Kidney epithelial cell (primary cell): ENCODE measurements around the gene TMEM60. TPM values are rescaled to one million over a fixed set of nuclear protein-coding genes. Genes with fewer than 3 reads are reported as not detected.

Experiments
- DNase-seq: peaks from one replicate; pipeline ENCODE4 v3.0.0-alpha.2; 2010; ENCODE audit warnings: low read depth
- H3K27me3 ChIP-seq: 2 replicates; pipeline ENCODE4 v1.6.0; 2011; ENCODE audit warnings: low read length; ENCODE audit not compliant: control insufficient read depth, insufficient read depth
- H3K36me3 ChIP-seq: 2 replicates; pipeline ENCODE4 v1.5.1; 2011; ENCODE audit warnings: low read length; ENCODE audit not compliant: control insufficient read depth, insufficient read depth
- H3K4me3 ChIP-seq: 2 replicates; pipeline ENCODE4 v1.5.1; 2011; ENCODE audit warnings: low read depth, mild to moderate bottlenecking, control low read depth, low read length
- total RNA-seq: library from RNA; depleted of rRNA; stranded (reverse); fragments of >200 nt; gene quantifications from 2 replicates; pipeline ENCODE4 v1.2.3, GENCODE V29; 2015
- TF ChIP-seq, protein P1 (sequence below): IDR thresholded peaks from 2 replicates; pipeline ENCODE4 v1.5.1; 2011; ENCODE audit warnings: mild to moderate bottlenecking, moderate library complexity, low read length, control low read depth, inconsistent platforms; ENCODE audit not compliant: insufficient read depth, poor library complexity, severe bottlenecking

TMEM60 gene
- total RNA-seq, 1 donor from 2014 or later: 11.9 TPM

DNA sequence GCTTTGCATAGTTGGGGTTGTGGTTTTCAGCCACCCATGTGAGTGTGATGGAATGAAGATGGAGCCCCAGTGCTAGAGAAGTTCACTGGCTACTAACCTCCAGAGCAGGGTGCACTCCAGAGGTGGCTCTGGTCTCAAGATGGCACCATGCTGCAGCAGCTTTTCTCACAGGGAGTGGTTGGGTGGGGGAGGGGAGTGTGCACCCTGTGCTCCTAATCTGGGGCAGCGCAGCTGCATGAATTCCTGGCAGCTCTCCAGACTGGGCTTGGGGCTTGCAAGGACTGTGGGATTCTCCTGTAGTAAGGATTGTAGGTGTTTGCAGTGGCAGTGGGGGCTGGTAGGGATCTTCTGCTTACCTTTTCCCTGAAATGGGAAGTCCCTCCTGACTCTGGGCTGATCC is 24.0 kb upstream of the TMEM60 start:
- TF ChIP-seq, protein P1, sequence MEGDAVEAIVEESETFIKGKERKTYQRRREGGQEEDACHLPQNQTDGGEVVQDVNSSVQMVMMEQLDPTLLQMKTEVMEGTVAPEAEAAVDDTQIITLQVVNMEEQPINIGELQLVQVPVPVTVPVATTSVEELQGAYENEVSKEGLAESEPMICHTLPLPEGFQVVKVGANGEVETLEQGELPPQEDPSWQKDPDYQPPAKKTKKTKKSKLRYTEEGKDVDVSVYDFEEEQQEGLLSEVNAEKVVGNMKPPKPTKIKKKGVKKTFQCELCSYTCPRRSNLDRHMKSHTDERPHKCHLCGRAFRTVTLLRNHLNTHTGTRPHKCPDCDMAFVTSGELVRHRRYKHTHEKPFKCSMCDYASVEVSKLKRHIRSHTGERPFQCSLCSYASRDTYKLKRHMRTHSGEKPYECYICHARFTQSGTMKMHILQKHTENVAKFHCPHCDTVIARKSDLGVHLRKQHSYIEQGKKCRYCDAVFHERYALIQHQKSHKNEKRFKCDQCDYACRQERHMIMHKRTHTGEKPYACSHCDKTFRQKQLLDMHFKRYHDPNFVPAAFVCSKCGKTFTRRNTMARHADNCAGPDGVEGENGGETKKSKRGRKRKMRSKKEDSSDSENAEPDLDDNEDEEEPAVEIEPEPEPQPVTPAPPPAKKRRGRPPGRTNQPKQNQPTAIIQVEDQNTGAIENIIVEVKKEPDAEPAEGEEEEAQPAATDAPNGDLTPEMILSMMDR: no peak
- Histone ChIP-seq H3K4me3 (no peak overlapping the region), H3K27me3 (no peaks in the 10 kb centered on the region), H3K36me3 (no peaks in the 10 kb centered on the region)
- DNase-seq: no peak

DNA sequence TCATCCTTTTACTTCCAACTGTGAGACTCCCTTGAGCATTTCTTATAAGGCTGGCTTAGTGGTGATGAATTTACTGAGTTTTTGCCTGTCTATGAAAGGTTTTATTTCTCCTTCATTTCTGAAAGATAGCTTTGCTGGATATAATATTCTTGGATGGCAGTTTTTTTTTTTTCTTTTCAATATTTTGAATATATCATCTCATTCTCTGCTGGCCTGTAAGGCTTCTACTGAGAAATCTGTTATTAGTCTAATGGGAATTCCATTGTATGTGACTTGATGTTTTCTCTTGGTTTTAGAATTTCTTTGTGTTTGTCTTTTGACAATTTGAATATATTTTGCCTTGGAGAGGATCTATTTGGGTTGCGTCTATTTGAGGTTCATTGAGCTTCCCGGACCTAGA is 22.7 kb upstream of the TMEM60 start:
- H3K27me3 ChIP-seq: no peaks in the 10 kb centered on the region
- TF ChIP-seq, protein P1: no peak

DNA sequence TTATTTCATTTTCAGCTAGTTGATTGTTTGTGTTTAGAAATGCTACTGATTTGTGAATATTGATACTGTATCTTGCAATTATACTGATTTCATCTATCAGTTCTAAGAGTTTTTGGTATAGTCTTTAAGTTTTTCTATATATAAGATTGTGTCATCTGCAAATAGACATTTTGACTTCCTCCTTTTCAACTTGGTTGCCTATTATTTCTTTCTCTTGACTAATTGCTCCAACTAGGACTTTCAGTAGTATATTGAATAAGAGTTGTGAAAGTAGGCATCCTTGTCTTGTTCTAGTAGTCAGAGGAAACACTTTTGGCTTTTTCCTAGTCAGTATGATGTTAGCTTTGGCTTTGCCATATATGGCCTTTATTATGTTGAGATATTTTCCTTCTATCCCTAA is 20.8 kb upstream of the TMEM60 start:
- H3K27me3 ChIP-seq: no peaks in the 10 kb centered on the region
- H3K4me3 ChIP-seq: no peak overlapping the region
- TF ChIP-seq, protein P1: no peak
- no peak for DNase-seq
- H3K36me3 ChIP-seq: no peaks in the 10 kb centered on the region

More for the DNA sequence above, 22.7 kb upstream of the TMEM60 start:
- no peak overlapping the region for H3K4me3 ChIP-seq
- no peaks in the 10 kb centered on the region for H3K36me3 ChIP-seq
- no peak for DNase-seq

DNA sequence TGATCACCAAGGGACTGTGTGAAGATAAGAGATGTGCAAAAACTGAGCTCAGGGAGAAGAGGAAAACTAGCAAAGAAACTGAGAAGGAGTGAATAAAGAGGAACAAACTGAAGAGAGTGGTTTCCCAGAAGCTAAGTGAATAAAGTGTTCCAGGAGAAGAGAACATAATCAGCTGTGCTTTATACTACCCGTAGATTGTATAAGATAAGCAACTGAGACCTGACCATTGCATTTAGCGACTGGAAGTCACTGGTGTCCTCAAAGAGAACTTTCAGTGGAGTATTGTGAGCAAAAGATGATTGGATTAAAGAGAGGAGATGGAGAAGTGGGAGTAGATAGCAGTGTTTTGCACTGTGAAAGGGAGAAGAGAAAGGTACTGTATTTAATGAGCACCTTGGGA is 14.9 kb upstream of the TMEM60 start:
- H3K27me3 ChIP-seq: no peaks in the 10 kb centered on the region
- TF ChIP-seq, protein P1: no peak
- H3K4me3 ChIP-seq: no peak overlapping the region
- no peak for DNase-seq
- H3K36me3 ChIP-seq: no peaks in the 10 kb centered on the region

DNA sequence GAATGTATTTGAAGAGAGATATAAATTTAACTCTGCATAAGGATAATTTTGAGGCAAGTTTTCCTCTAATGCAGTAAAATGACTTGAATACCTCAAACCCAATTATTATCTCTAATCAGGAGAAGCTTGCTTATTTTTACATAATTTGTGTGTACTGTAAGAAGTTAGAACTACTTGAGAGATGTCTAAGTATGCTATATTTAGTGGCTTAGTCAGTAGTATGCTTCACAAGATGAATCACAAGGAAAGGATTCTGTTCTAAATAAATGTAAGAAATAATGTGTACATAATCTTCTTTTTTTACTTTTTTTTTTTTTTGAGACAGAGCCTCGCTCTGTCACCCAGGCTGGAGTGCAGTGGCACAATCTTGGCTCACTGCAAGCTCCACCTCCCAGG is 14.1 kb upstream of the TMEM60 start:
- Histone ChIP-seq H3K27me3 (no peaks in the 10 kb centered on the region), H3K36me3 (no peaks in the 10 kb centered on the region), H3K4me3 (no peak overlapping the region)
- DNase-seq: no peak
- TF ChIP-seq, protein P1: no peak

DNA sequence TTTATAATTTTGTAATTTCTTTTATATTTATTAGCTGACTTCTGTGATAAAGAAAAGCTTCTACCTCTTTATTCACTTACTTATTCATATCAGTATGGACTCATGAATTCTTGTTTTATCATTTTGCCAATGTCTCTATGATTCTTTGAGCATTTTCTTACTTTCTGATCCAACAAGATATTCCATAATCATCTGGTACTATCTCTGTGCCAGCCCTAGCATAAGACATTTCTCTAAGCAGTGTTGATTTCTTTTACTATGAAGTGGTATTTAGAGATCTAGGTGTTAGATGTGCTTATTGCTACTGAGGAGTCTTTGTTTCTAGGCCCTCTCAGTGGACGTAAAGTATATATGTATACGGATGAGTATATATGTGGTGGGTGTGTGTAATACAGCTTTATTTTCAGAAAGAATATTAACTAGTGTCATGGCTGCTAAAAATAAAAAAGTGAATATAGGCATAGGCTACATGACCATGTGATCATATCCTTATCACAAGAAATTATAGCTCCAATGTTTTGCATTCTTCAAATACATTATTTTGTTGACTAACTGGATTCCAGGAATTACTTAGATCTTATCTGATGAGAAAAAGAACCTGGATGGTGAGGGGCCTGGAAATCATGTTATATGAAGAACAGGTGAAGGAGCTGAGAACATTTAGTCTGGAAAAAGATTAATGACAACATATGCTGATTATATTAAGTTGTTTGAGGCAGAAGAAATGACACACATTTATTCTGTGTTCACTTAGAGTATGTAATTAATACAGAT is 13.5 kb upstream of the TMEM60 start:
- TF ChIP-seq, protein P1: no peak
- Histone ChIP-seq H3K36me3 (no peaks in the 10 kb centered on the region), H3K4me3 (no peak overlapping the region), H3K27me3 (no peaks in the 10 kb centered on the region)
- no peak for DNase-seq
